Subcutaneous abdominal adipose tissue (tissue), 5 donors: ENCODE measurements around the gene CD300LF.

Experiments
- H3K27ac ChIP-seq: one replicate; pipeline ENCODE4 v1.7.0; 2013; ENCODE audit warnings: low read depth, mild to moderate bottlenecking, inconsistent platforms, low read length, moderate library complexity
- H3K27me3 ChIP-seq, 5 donors: one replicate each; pipeline ENCODE4 v1.7.0; 2013; ENCODE audit warnings: low read length in 5 of 5, inconsistent platforms in 1 of 5; ENCODE audit not compliant: control insufficient read depth in 5 of 5, insufficient read depth in 4 of 5
- H3K36me3 ChIP-seq, 5 donors: one replicate each; pipeline ENCODE4 v1.7.0; 2013; ENCODE audit warnings: low read length in 5 of 5; ENCODE audit not compliant: control insufficient read depth in 5 of 5, insufficient read depth in 5 of 5
- H3K4me1 ChIP-seq, 5 donors: one replicate each; pipeline ENCODE4 v1.7.0; 2013; ENCODE audit warnings: low read length in 5 of 5, mild to moderate bottlenecking in 3 of 5, moderate library complexity in 1 of 5; ENCODE audit not compliant: control insufficient read depth in 5 of 5, insufficient read depth in 5 of 5
- H3K4me3 ChIP-seq, 5 donors: one replicate each; pipeline ENCODE4 v1.7.0; 2013; ENCODE audit warnings: low read length in 5 of 5, low read depth in 1 of 5
- H3K9ac ChIP-seq, 5 donors: one replicate each; pipeline ENCODE4 v1.7.0; 2013; ENCODE audit warnings: low read length in 5 of 5, mild to moderate bottlenecking in 4 of 5, moderate library complexity in 3 of 5
- H3K9me3 ChIP-seq, 5 donors: one replicate each; pipeline ENCODE4 v1.7.0; 2013; ENCODE audit warnings: low read length in 5 of 5; ENCODE audit not compliant: control insufficient read depth in 5 of 5
- donor health status: healthy.
- donor health status: healthy.
- donor health status: healthy.
- donor health status: healthy.
- donor health status: healthy.

Gene CD300LF

GRCh38 chr17:74756891-74757290, 44.2 kb upstream of the CD300LF start:
- H3K27me3 ChIP-seq, result no peaks in the 10 kb centered on the region
- H3K4me3 ChIP-seq, result no peak overlapping the region
- no peaks in the 10 kb centered on the region for H3K9me3 ChIP-seq
- H3K36me3 ChIP-seq, result peaks cover 0 to 4% (median 0%) of the 10 kb centered on the region in 5 donors
- H3K27ac ChIP-seq, result no peak overlapping the region
- H3K4me1 ChIP-seq, result peaks cover 5 to 46% (median 40%) of the 10 kb centered on the region in 5 donors
- H3K9ac ChIP-seq, result no peak overlapping the region

DNA sequence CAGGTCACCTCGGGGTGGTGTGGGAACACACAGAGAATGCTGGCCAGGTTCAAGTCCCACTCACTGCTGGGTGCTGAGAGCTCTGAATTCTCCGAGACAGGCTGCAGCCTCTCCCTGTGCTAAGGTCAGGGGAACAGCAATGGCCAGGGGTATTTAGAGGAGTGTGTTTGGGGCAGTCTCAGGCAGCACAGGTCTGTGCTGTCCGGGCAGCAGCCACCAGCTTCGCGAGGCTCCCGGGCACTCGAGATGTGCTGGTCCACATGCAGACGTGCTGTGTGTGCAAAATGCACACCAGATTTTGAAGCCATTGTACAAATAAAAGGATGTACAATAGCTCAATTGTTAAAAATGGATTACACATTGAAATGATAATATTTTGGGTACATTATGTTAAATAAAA, 42.8 kb upstream of the CD300LF start:
- H3K4me3 ChIP-seq, result no peak overlapping the region
- H3K27ac ChIP-seq, result no peak overlapping the region
- H3K36me3 ChIP-seq, result peaks cover 0 to 4% (median 0%) of the 10 kb centered on the region in 5 donors
- H3K9me3 ChIP-seq, result no peaks in the 10 kb centered on the region
- H3K4me1 ChIP-seq, result peaks cover 4 to 55% (median 44%) of the 10 kb centered on the region in 5 donors
- H3K27me3 ChIP-seq, result no peaks in the 10 kb centered on the region
- no peak overlapping the region for H3K9ac ChIP-seq

DNA sequence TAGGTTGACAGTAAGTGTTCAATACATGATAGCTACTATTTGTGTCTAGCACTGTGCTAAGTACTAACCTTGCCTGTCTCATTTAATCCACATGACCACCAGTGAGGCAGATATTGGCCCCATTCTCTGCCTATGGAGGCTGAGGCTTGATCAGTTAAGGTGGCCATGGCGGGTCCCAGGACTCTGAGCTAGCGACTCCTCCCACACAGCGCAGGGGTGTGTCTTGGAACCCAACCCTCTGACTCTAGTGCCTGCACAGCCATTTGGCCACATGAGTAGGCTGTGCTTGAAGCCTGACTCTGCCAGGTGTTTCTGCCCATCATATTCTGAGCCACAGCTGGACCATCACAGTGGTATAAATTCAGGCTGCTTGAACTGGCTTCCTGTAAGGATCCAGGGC, 42.1 kb upstream of the CD300LF start:
- Histone ChIP-seq H3K27me3 (no peaks in the 10 kb centered on the region), H3K27ac (no peak overlapping the region), H3K9ac (no peak overlapping the region), H3K9me3 (no peaks in the 10 kb centered on the region), H3K4me1 (peaks cover 9 to 55% (median 44%) of the 10 kb centered on the region in 5 donors), H3K4me3 (no peak overlapping the region), H3K36me3 (peaks cover 0 to 4% (median 0%) of the 10 kb centered on the region in 5 donors)

- no peaks in the 10 kb centered on the region for H3K27me3 ChIP-seq
- H3K4me3 ChIP-seq, result no peak overlapping the region
- peaks cover 6 to 50% (median 38%) of the 10 kb centered on the region in 5 donors for H3K4me1 ChIP-seq
- no peaks in the 10 kb centered on the region for H3K9me3 ChIP-seq
- H3K27ac ChIP-seq, result no peak overlapping the region
- H3K36me3 ChIP-seq, result peaks cover 0 to 4% (median 0%) of the 10 kb centered on the region in 5 donors
- no peak overlapping the region for H3K9ac ChIP-seq
Measured at GRCh38 chr17:74752822-74753401, 40.2 kb upstream of the CD300LF start.

- Histone ChIP-seq H3K4me3 (no peak overlapping the region), H3K27ac (no peak overlapping the region), H3K36me3 (peaks cover 0 to 4% (median 0%) of the 10 kb centered on the region in 5 donors), H3K9me3 (no peaks in the 10 kb centered on the region), H3K4me1 (peaks cover 6 to 50% (median 38%) of the 10 kb centered on the region in 5 donors), H3K27me3 (no peaks in the 10 kb centered on the region), H3K9ac (no peak overlapping the region)
Measured at GRCh38 chr17:74752415-74752814, 39.7 kb upstream of the CD300LF start.

- no peaks in the 10 kb centered on the region for H3K27me3 ChIP-seq
- peak overlapping the region in 4 of 5 donors; percentile 40 to 87 (median 80) for H3K9ac ChIP-seq
- H3K4me3 ChIP-seq, result peak overlapping the region; percentile 74 to 90 (median 80)
- peak overlapping the region; percentile 50 for H3K27ac ChIP-seq
- H3K9me3 ChIP-seq, result no peaks in the 10 kb centered on the region
- peaks cover 6 to 61% (median 46%) of the 10 kb centered on the region in 5 donors for H3K4me1 ChIP-seq
- H3K36me3 ChIP-seq, result peaks cover 0 to 4% (median 0%) of the 10 kb centered on the region in 5 donors
Measured at GRCh38 chr17:74750327-74751069, 37.8 kb upstream of the CD300LF start.

- peaks cover 6 to 66% (median 50%) of the 10 kb centered on the region in 5 donors for H3K4me1 ChIP-seq
- peak overlapping the region in 4 of 5 donors; percentile 40 to 87 (median 80) for H3K9ac ChIP-seq
- H3K4me3 ChIP-seq, result peak overlapping the region; percentile 74 to 90 (median 80)
- H3K27me3 ChIP-seq, result no peaks in the 10 kb centered on the region
- peak overlapping the region; percentile 37 for H3K27ac ChIP-seq
- peaks cover 0 to 4% (median 0%) of the 10 kb centered on the region in 5 donors for H3K36me3 ChIP-seq
- H3K9me3 ChIP-seq, result no peaks in the 10 kb centered on the region
Measured at GRCh38 chr17:74750039-74750326, 37.3 kb upstream of the CD300LF start.

DNA sequence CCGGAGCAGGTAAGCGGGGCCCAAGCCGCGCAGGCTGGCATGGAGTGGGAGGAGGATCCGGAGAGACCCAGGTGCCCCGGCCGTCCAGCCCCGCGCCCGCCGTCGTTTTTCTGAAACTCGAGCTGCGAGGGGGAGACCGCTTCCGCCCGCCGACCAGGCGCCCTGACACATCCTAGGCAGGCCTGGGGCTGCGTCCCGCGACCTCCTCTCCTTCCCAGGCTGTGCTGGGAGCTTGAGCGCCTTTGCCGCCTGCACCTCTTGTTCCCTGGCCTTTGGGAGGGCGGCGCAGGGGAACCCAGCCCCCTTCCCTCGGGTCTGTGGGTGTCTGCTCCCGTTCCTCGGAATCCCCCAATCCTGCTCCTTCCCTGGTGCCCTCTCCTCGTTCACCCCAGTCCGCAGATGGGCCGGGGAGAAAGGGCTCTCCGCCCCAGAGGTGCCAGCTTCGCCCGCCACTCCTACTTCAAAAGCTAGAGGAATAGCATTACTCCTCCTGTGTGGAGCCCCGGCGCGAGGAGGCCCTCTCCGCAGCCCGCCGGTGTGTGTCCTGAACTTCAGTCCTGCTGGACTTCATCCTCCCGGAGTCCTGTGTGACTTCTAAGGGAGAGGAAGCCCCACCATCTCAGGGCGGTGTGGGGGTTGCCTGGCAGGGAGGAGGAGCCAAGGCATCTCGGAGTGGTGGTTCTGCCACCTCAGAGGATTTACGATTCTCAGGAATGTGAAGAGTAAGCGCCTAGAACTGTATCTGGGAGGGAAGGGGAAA, 36.7 kb upstream of the CD300LF start:
- H3K27me3 ChIP-seq, result no peaks in the 10 kb centered on the region
- H3K4me1 ChIP-seq, result peaks cover 6 to 71% (median 55%) of the 10 kb centered on the region in 5 donors
- peak overlapping the region in 4 of 5 donors; percentile 73 to 87 (median 82) for H3K9ac ChIP-seq
- H3K9me3 ChIP-seq, result no peaks in the 10 kb centered on the region
- peak overlapping the region; percentile 74 to 90 (median 80) for H3K4me3 ChIP-seq
- H3K36me3 ChIP-seq, result no peaks in the 10 kb centered on the region
- H3K27ac ChIP-seq, result peak overlapping the region; percentile 37

GRCh38 chr17:74748529-74749278, 36.0 kb upstream of the CD300LF start, which contains the start of gene NHERF1:
Gene NHERF1, plus strand, starts transcription at chr17:74748628. Its CDS starts 219 bp downstream, at chr17:74748847.
- H3K4me1 ChIP-seq, result peaks cover 6 to 73% (median 61%) of the 10 kb centered on the region in 5 donors
- no peaks in the 10 kb centered on the region for H3K9me3 ChIP-seq
- no peaks in the 10 kb centered on the region for H3K36me3 ChIP-seq
- H3K4me3 ChIP-seq, result peak within 1 kb of the TSS in 4 of 5 donors; percentile 74 to 90 (median 80)
- H3K9ac ChIP-seq, result peak within 1 kb of the TSS in 4 of 5 donors; percentile 73 to 87 (median 82)
- H3K27ac ChIP-seq, result peak within 1 kb of the TSS; percentile 37
- no peaks in the 10 kb centered on the region for H3K27me3 ChIP-seq
